T-cell (primary cell): ENCODE measurements around the gene MPPE1. TPM values are rescaled to one million over a fixed set of nuclear protein-coding genes. Genes with fewer than 3 reads are reported as not detected.
"Not testable (repeated sequence)": the region's sequence is repeated elsewhere in the genome, so short reads cannot be mapped to it uniquely, and the experiment has no call there.

ENCODE experiments used
- ATAC-seq, 4 experiments: fragments of 200-7000 bp in 3 of 4; fragments of 150-1000 bp in 1 of 4; cut with Tn5 transposase; replicated peaks in 1 of 4; 1 replicate in 3 of 4; 2 replicates in 1 of 4; pipeline ENCODE4 v1.10.0; 2021; ENCODE audit warnings: moderate library complexity in 3 of 4, mild to moderate bottlenecking in 2 of 4, moderate number of reproducible peaks in 1 of 4
- CTCF ChIA-PET, 2 donors: fragments of 300-600 bp; sonication (Branson Sonifier 250); formaldehyde crosslinking; loops; one replicate each; lab custom pipeline; 2022; ENCODE audit warnings: antibody characterized with exemption in 2 of 2; lab: Charles Lee
- POLR2A ChIA-PET, 2 donors: fragments of 300-600 bp; sonication (Branson Sonifier 250); formaldehyde crosslinking; loops; one replicate each; lab custom pipeline; 2022; ENCODE audit warnings: antibody characterized with exemption in 2 of 2; lab: Charles Lee
- DNase-seq, 35 experiments: peaks; one replicate each; pipeline versions ENCODE4 v3.0.0 to v3.0.0-alpha.2; 2013 to 2023
- H3K27ac ChIP-seq: one replicate; pipeline ENCODE4 v1.5.1; 2013; ENCODE audit warnings: low read length
- H3K27me3 ChIP-seq, 2 experiments: replicated peaks in 1 of 2; 1 replicate in 1 of 2; 2 replicates in 1 of 2; pipeline versions ENCODE4 v1.6.1 to v1.7.0; 2013; ENCODE audit warnings: low read length in 1 of 2, mixed read lengths in 1 of 2; ENCODE audit not compliant: control insufficient read depth in 2 of 2, insufficient read depth in 2 of 2; ENCODE audit errors: extremely low read depth in 1 of 2
- H3K36me3 ChIP-seq, 2 donors: 1 replicate in 1 of 2; 2 replicates in 1 of 2; pipeline versions ENCODE4 v1.6.1 to v1.7.0; 2013; ENCODE audit warnings: low read length in 1 of 2; ENCODE audit not compliant: control insufficient read depth in 2 of 2, insufficient read depth in 1 of 2; ENCODE audit errors: extremely low read depth in 1 of 2
- H3K4me1 ChIP-seq, 2 experiments: 1 replicate in 1 of 2; 2 replicates in 1 of 2; pipeline versions ENCODE4 v1.6.1 to v1.7.0; 2013; ENCODE audit warnings: low read length in 2 of 2, mixed read lengths in 1 of 2; ENCODE audit not compliant: insufficient read depth in 2 of 2, control insufficient read depth in 1 of 2; ENCODE audit errors: extremely low read depth in 1 of 2
- H3K4me3 ChIP-seq, 2 donors: 1 replicate in 1 of 2; 2 replicates in 1 of 2; pipeline versions ENCODE4 v1.5.1 to v1.7.0; 2013; ENCODE audit warnings: mild to moderate bottlenecking in 2 of 2, low read length in 1 of 2, moderate library complexity in 1 of 2; ENCODE audit not compliant: control insufficient read depth in 1 of 2; ENCODE audit errors: extremely low read depth in 1 of 2
- H3K9me3 ChIP-seq: 2 replicates; pipeline ENCODE4 v1.7.0; 2013
- H3K27ac Mint-ChIP-seq, 2 donors: one replicate each; pipeline ENCODE4 v1.8.0; 2020 to 2021; ENCODE audit warnings: mild to moderate bottlenecking in 2 of 2, mixed read lengths in 2 of 2
- H3K27me3 Mint-ChIP-seq, 2 donors: one replicate each; pipeline ENCODE4 v1.8.0; 2021 to 2022; ENCODE audit warnings: mixed read lengths in 2 of 2
- H3K36me3 Mint-ChIP-seq: one replicate; pipeline ENCODE4 v1.8.0; 2021; ENCODE audit warnings: mixed read lengths
- H3K4me1 Mint-ChIP-seq, 3 donors: one replicate each; pipeline ENCODE4 v1.8.0; 2020 to 2022; ENCODE audit warnings: mixed read lengths in 3 of 3, mild to moderate bottlenecking in 1 of 3
- H3K4me3 Mint-ChIP-seq, 3 donors: one replicate each; pipeline ENCODE4 v1.8.0; 2020 to 2022; ENCODE audit warnings: mild to moderate bottlenecking in 3 of 3, mixed read lengths in 3 of 3, moderate library complexity in 3 of 3
- H3K9me3 Mint-ChIP-seq, 3 donors: one replicate each; pipeline ENCODE4 v1.8.0; 2020 to 2022; ENCODE audit warnings: mixed read lengths in 3 of 3
- WGBS: methylation state at CpG from one replicate; pipeline ENCODE4 v1.1.5; 2013; ENCODE audit warnings: missing lambda C conversion rate; ENCODE audit not compliant: insufficient coverage; 5-methylcytosine and 5-hydroxymethylcytosine counted together
- total RNA-seq, 35 experiments: library from RNA in 6 of 35; stranded (reverse) in 6 of 35; fragments of 120-200 nt in 1 of 35; gene quantifications; one replicate each; pipeline versions ENCODE4 v1.2.1 to v1.2.4 and lab custom pipeline; 2013 to 2026

The MPPE1 gene
- total RNA-seq, 5 donors from 2014 or later (not counting 1 experiment from before 2014, with no cell fraction given) = 56.0 to 90.4 (median 77.2) TPM

DNA sequence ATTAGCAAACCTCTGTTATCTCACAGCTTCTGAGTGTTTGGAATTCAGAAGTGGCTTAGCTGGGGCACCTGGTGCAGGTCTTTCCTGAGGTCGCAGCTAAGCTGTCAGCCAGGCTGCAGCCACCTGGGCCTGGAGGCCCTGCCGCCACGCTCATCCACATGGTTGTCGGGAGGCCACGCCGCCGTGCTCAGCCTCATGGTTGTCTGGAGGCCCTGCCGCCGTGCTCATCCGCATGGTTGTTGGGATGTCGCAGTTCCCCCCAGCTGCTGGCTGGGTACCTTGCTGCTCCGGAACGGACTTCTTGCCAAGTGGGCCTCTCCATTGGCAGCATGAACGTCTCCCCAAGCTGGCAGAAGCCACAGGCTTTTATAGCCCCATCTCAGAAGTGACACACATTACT lies 24.3 kb upstream of the MPPE1 start:
- Mint-ChIP-seq H3K27ac (no peak overlapping the region), H3K27me3 (peaks cover 0 to 4% of the 10 kb centered on the region in 2 donors), H3K36me3 (no peaks in the 10 kb centered on the region), H3K4me3 (no peak overlapping the region), H3K9me3 (no peaks in the 10 kb centered on the region), H3K4me1 (no peaks in the 10 kb centered on the region)
- Histone ChIP-seq H3K4me1 (no peaks in the 10 kb centered on the region), H3K9me3 (no peaks in the 10 kb centered on the region), H3K27me3 (peaks cover 0 to 12% of the 10 kb centered on the region in 2 experiments), H3K4me3 (no peak overlapping the region), H3K36me3 (no peaks in the 10 kb centered on the region), H3K27ac (no peak overlapping the region)
- ChIA-PET CTCF (interaction anchor here in 1 of 2 donors (0.6 to 0.9 kb wide), 2 partner anchors 18 to 68 kb away, joined by 3 read pairs; no protein-coding TSS in a partner anchor), POLR2A (interaction anchor here in 1 of 2 donors (0.7 kb wide), 1 partner anchor 86 kb away, joined by 12 read pairs; no protein-coding TSS in a partner anchor)
- ATAC-seq (no peak), DNase-seq (no peak)
- 92% methylated on average over 11 of the region's 14 CpGs for WGBS

DNA sequence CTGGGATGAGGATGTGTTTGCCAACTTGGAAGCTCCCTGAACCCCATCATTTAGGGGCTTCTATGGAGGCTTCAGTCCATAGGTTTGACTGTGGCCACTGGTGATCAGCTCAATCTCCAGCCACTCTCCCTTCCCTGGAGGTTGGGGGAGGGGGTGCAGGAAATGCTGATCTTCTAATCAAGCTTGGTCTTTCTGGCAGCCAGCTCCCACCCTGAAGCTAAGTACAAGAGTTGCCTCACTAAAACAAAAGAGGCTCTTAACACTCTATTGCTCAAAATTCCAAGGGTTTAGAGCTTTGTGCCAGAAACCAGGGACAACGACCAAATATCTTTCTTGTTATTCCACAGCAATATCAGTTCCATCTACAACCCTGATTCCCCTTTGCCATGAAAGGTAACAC lies 19.4 kb upstream of the MPPE1 start:
- DNase-seq (no peak), ATAC-seq (no peak)
- Histone ChIP-seq H3K36me3 (no peaks in the 10 kb centered on the region), H3K27me3 (peaks cover 0 to 9% of the 10 kb centered on the region in 2 experiments), H3K27ac (no peak overlapping the region), H3K4me1 (no peaks in the 10 kb centered on the region), H3K4me3 (no peak overlapping the region), H3K9me3 (no peaks in the 10 kb centered on the region)
- H3K4me3 Mint-ChIP-seq = no peak overlapping the region
- H3K36me3 Mint-ChIP-seq = no peaks in the 10 kb centered on the region
- no peaks in the 10 kb centered on the region for H3K4me1 Mint-ChIP-seq
- CTCF ChIA-PET = interaction anchor here in 1 of 2 donors (1.0 kb wide), 1 partner anchor 68 kb away, joined by 3 read pairs; no protein-coding TSS in a partner anchor
- H3K27me3 Mint-ChIP-seq = peaks cover 0 to 4% of the 10 kb centered on the region in 2 donors
- no peaks in the 10 kb centered on the region for H3K9me3 Mint-ChIP-seq
- 0% methylated on average over 1 of the region's 1 CpG for WGBS
- no peak overlapping the region for H3K27ac Mint-ChIP-seq
- POLR2A ChIA-PET = interaction anchor here in 1 of 2 donors (0.6 kb wide), 1 partner anchor 69 kb away, joined by 3 read pairs; no protein-coding TSS in a partner anchor

DNA sequence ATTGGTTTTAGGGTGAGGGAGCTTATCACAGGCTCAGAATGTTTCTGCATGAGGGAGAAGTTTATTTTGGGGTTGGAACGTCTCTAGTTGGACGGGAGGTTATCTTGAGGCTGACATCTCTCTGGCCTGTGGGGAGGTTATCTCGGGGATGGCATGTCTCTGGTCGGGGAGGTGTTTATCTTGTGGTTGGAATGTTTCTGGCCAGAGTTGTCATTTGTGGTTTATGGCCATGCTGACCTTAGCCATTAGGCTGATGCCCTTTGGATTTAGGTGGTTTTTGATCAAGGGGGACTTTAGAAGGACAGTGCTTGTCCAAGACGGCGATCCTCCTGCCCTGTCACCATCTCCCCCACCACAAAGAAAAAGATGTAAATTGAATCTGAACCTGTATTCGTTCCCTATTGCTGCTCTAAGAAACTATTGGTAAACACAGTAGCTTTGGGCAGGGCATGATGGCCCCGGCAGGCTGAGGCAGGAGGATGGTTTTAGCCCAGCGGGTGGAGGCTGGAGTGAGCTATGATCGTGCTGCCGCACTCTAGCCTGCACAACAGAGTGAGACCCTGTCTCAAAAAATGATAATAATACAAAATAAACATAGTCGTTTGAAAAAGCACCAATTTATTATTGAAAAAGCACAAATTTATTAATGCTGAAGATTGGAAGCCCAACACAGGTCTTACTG lies 17.8 kb upstream of the MPPE1 start:
- Mint-ChIP-seq H3K36me3 (no peaks in the 10 kb centered on the region), H3K9me3 (no peaks in the 10 kb centered on the region), H3K27me3 (peaks cover 0 to 4% of the 10 kb centered on the region in 2 donors), H3K27ac (no peak overlapping the region), H3K4me1 (no peaks in the 10 kb centered on the region), H3K4me3 (no peak overlapping the region)
- DNase-seq (no peak), ATAC-seq (no peak)
- no peak overlapping the region for H3K4me3 ChIP-seq
- ChIA-PET CTCF (interaction anchor here in 1 of 2 donors (0.5 to 1.3 kb wide), 3 partner anchors 12 to 113 kb away, joined by 3 to 4 read pairs (median 3); no protein-coding TSS in a partner anchor), POLR2A (no interaction called here)
- no peaks in the 10 kb centered on the region for H3K9me3 ChIP-seq
- 64% methylated on average over 6 of the region's 12 CpGs for WGBS
- no peaks in the 10 kb centered on the region for H3K4me1 ChIP-seq
- H3K27ac ChIP-seq = no peak overlapping the region
- H3K36me3 ChIP-seq = no peaks in the 10 kb centered on the region
- H3K27me3 ChIP-seq = peaks cover 0 to 9% of the 10 kb centered on the region in 2 experiments

DNA sequence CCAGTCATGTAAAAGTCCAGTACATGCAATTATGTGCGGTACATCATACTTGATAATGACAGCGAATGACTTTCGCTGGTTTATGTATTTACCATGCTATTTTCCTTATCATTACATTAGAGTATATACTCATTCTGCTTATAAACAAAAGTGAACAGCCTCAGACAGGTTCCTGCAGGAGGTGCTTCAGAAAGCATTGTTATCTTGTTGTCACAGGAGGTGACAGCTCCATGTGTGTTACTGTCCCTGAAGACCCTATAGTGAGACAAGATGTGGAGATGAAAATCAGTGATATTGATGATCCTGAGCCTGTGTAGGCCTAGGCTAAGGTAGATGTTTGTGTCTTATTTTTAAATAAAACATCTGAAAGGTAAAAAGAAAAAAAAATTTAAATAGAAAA lies 15.3 kb upstream of the MPPE1 start:
- H3K4me3 Mint-ChIP-seq = no peak overlapping the region
- ATAC-seq (no peak), DNase-seq (no peak)
- WGBS = no CpG with 5 or more reads among the region's 3 CpGs
- H3K9me3 Mint-ChIP-seq = no peaks in the 10 kb centered on the region
- H3K27me3 ChIP-seq = peaks cover 0 to 9% of the 10 kb centered on the region in 2 experiments
- H3K4me1 Mint-ChIP-seq = no peaks in the 10 kb centered on the region
- no peak overlapping the region for H3K4me3 ChIP-seq
- H3K36me3 Mint-ChIP-seq = no peaks in the 10 kb centered on the region
- H3K27ac Mint-ChIP-seq = no peak overlapping the region
- peaks cover 0 to 4% of the 10 kb centered on the region in 2 donors for H3K27me3 Mint-ChIP-seq
- ChIA-PET POLR2A (no interaction called here), CTCF (interaction anchor here in 1 of 2 donors (1.0 to 1.3 kb wide), 2 partner anchors 14 to 116 kb away, joined by 5 read pairs; no protein-coding TSS in a partner anchor)
- H3K36me3 ChIP-seq = no peaks in the 10 kb centered on the region
- H3K27ac ChIP-seq = no peak overlapping the region
- H3K4me1 ChIP-seq = no peaks in the 10 kb centered on the region
- H3K9me3 ChIP-seq = no peaks in the 10 kb centered on the region

DNA sequence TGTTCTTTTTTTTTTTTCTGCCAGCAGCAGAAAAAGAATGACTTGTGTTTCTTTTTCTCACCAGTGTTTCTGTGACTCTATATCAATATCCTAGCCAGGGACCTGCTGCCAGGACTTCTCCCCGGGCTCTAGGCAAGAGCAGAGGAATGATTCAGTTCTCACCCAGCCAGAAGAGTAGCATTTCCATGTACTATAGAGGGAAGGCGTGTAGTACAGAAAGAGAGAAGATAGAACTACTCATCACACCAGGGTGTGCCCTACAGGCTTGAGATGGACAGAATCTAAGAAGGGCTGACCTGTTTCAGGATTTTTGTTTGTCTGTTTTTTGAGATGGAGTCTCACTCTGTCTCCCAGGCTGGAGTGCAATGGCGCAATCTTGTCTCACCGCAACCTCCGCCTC lies 11.4 kb upstream of the MPPE1 start:
- H3K9me3 Mint-ChIP-seq, DNase-seq, H3K36me3 ChIP-seq, CTCF ChIA-PET, H3K27me3 Mint-ChIP-seq, H3K4me3 ChIP-seq, H3K4me3 Mint-ChIP-seq, H3K9me3 ChIP-seq, H3K36me3 Mint-ChIP-seq, H3K4me1 ChIP-seq, H3K27ac ChIP-seq, H3K27ac Mint-ChIP-seq, ATAC-seq, POLR2A ChIA-PET, H3K27me3 ChIP-seq, H3K4me1 Mint-ChIP-seq: not testable (repeated sequence)
- 100% methylated on average over 1 of the region's 5 CpGs for WGBS

DNA sequence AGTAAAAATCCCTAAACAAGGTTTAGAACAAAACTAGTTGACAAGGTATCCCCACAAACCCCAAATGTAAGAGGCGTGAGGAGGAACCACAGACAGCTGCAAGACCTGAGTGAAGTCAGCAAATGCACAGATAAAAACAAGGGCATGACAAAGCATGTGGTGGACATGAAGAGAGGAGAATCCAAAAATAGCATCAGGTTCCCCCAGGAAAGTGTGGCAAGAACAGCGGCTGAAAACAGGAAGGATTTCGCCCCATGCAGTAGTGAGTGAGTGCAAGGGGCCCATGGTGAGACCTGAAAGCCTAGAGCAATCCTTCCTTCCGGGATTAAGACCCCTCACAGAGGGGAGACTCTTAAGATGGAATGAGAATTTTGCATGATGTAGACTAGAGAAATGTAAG lies 8.8 kb upstream of the MPPE1 start:
- no CpG with 5 or more reads among the region's 4 CpGs for WGBS
- H3K4me1 Mint-ChIP-seq, H3K9me3 ChIP-seq, H3K4me1 ChIP-seq, DNase-seq, H3K36me3 Mint-ChIP-seq, H3K27me3 Mint-ChIP-seq, H3K4me3 ChIP-seq, CTCF ChIA-PET, ATAC-seq, H3K9me3 Mint-ChIP-seq, POLR2A ChIA-PET, H3K27me3 ChIP-seq, H3K27ac ChIP-seq, H3K4me3 Mint-ChIP-seq, H3K36me3 ChIP-seq: not testable (repeated sequence)
- peak overlapping the region; percentile 15 to 53 for H3K27ac Mint-ChIP-seq
